HUES48 (cell line): Measurements from ENCODE around the gene RBCK1.

ENCODE experiments used
- H3K27ac ChIP-seq: one replicate; pipeline ENCODE4 v1.7.0; 2013; ENCODE audit warnings: low read depth, low read length, inconsistent platforms
- H3K27me3 ChIP-seq: 2 replicates; pipeline ENCODE4 v1.6.1; 2013; ENCODE audit warnings: mild to moderate bottlenecking, low read length; ENCODE audit not compliant: control insufficient read depth, insufficient read depth
- H3K36me3 ChIP-seq: 2 replicates; pipeline ENCODE4 v1.6.1; 2013; ENCODE audit warnings: low read length; ENCODE audit not compliant: control insufficient read depth, insufficient read depth
- H3K4me1 ChIP-seq: 2 replicates; pipeline ENCODE4 v1.6.1; 2013; ENCODE audit warnings: mild to moderate bottlenecking, low read length; ENCODE audit not compliant: control insufficient read depth, insufficient read depth
- H3K4me3 ChIP-seq: 2 replicates; pipeline ENCODE4 v1.5.1; 2013; ENCODE audit warnings: mild to moderate bottlenecking, low read depth, low read length
- H3K9ac ChIP-seq: 2 replicates; pipeline ENCODE4 v1.6.1; 2013; ENCODE audit warnings: mild to moderate bottlenecking, low read depth, low read length, moderate library complexity
- H3K9me3 ChIP-seq: 2 replicates; pipeline ENCODE4 v1.6.1; 2013; ENCODE audit warnings: low read length; ENCODE audit not compliant: control insufficient read depth, insufficient read depth

Gene RBCK1

GRCh38 chr20:407953-408842 is at the start of gene RBCK1:
TSS of gene RBCK1 (plus strand) at chr20:408299. CDS start at chr20:408758, 459 bp downstream.
- Histone ChIP-seq H3K27ac (peak within 1 kb of the TSS; percentile 85), H3K36me3 (peaks cover 23% of the 10 kb centered on the region), H3K4me3 (peak within 1 kb of the TSS; percentile 96), H3K27me3 (no peaks in the 10 kb centered on the region), H3K9ac (peak within 1 kb of the TSS; percentile 76), H3K4me1 (peaks cover 8% of the 10 kb centered on the region), H3K9me3 (no peaks in the 10 kb centered on the region)

- Histone ChIP-seq H3K9ac (no peak overlapping the region), H3K36me3 (no peaks in the 10 kb centered on the region), H3K27ac (no peak overlapping the region), H3K27me3 (no peaks in the 10 kb centered on the region), H3K4me1 (no peaks in the 10 kb centered on the region; the same call in 1 of the 2 replicates), H3K9me3 (no peaks in the 10 kb centered on the region), H3K4me3 (no peak overlapping the region)
Measured at GRCh38 chr20:358891-359555, 49.1 kb upstream of the RBCK1 start.

GRCh38 chr20:361561-361960 is 46.5 kb upstream of the RBCK1 start:
- no peak overlapping the region for H3K27ac ChIP-seq

GRCh38 chr20:362271-363254 is 45.5 kb upstream of the RBCK1 start:
- Histone ChIP-seq H3K9ac (no peak overlapping the region), H3K4me3 (no peak overlapping the region), H3K9me3 (no peaks in the 10 kb centered on the region), H3K27me3 (no peaks in the 10 kb centered on the region), H3K4me1 (no peaks in the 10 kb centered on the region), H3K36me3 (no peaks in the 10 kb centered on the region), H3K27ac (no peak overlapping the region)

More at GRCh38 chr20:361561-361960, 46.5 kb upstream of the RBCK1 start:
- no peak overlapping the region for H3K9ac ChIP-seq
- H3K27me3 ChIP-seq: no peaks in the 10 kb centered on the region
- no peaks in the 10 kb centered on the region for H3K9me3 ChIP-seq
- H3K4me1 ChIP-seq: no peaks in the 10 kb centered on the region
- no peak overlapping the region for H3K4me3 ChIP-seq
- no peaks in the 10 kb centered on the region for H3K36me3 ChIP-seq

GRCh38 chr20:363319-364078 is 44.6 kb upstream of the RBCK1 start:
- H3K27me3 ChIP-seq: no peaks in the 10 kb centered on the region
- H3K4me3 ChIP-seq: no peak overlapping the region
- no peak overlapping the region for H3K27ac ChIP-seq
- no peaks in the 10 kb centered on the region for H3K9me3 ChIP-seq
- no peaks in the 10 kb centered on the region for H3K4me1 ChIP-seq
- H3K9ac ChIP-seq: no peak overlapping the region
- H3K36me3 ChIP-seq: no peaks in the 10 kb centered on the region

- Histone ChIP-seq H3K9ac (no peak overlapping the region), H3K4me1 (no peaks in the 10 kb centered on the region), H3K36me3 (no peaks in the 10 kb centered on the region), H3K27me3 (no peaks in the 10 kb centered on the region), H3K9me3 (no peaks in the 10 kb centered on the region), H3K4me3 (no peak overlapping the region), H3K27ac (no peak overlapping the region)
Measured at GRCh38 chr20:364905-365794, 42.9 kb upstream of the RBCK1 start.

- Histone ChIP-seq H3K4me3 (no peak overlapping the region), H3K36me3 (no peaks in the 10 kb centered on the region), H3K27me3 (no peaks in the 10 kb centered on the region), H3K4me1 (no peaks in the 10 kb centered on the region), H3K9me3 (no peaks in the 10 kb centered on the region), H3K27ac (no peak overlapping the region), H3K9ac (no peak overlapping the region)
Measured at GRCh38 chr20:366041-366718, 41.9 kb upstream of the RBCK1 start.

- Histone ChIP-seq H3K4me3 (no peak overlapping the region), H3K4me1 (peaks cover 2% of the 10 kb centered on the region), H3K27me3 (no peaks in the 10 kb centered on the region), H3K36me3 (no peaks in the 10 kb centered on the region), H3K9me3 (no peaks in the 10 kb centered on the region), H3K9ac (no peak overlapping the region), H3K27ac (no peak overlapping the region)
Measured at GRCh38 chr20:366719-367485, 41.2 kb upstream of the RBCK1 start.

GRCh38 chr20:367486-367887 is 40.6 kb upstream of the RBCK1 start:
- H3K4me3 ChIP-seq: no peak overlapping the region
- H3K27ac ChIP-seq: no peak overlapping the region
- H3K9ac ChIP-seq: no peak overlapping the region
- H3K4me1 ChIP-seq: peaks cover 6% of the 10 kb centered on the region
- H3K27me3 ChIP-seq: no peaks in the 10 kb centered on the region
- no peaks in the 10 kb centered on the region for H3K36me3 ChIP-seq
- H3K9me3 ChIP-seq: no peaks in the 10 kb centered on the region
